ENCODE data around the gene SEC23IP.
"Not testable (repeated sequence)": the region's sequence is repeated elsewhere in the genome, so short reads cannot be mapped to it uniquely, and the experiment has no call there.

The SEC23IP gene

GRCh38 chr10:119892188-119893065, at the start of gene SEC23IP:
Gene SEC23IP (plus strand): TSS chr10:119892730. CDS start chr10:119892783, 53 bp downstream.
- DNase-seq (ENCODE audit: low read depth in 2 of 2), result peak; percentile 85 to 87

GRCh38 chr10:119845656-119846055, 46.9 kb upstream of the SEC23IP start:
- no peak for DNase-seq (ENCODE audit: low read depth in 2 of 2)

GRCh38 chr10:119849031-119849789, 43.3 kb upstream of the SEC23IP start:
- peak; percentile 64 to 67 for DNase-seq (ENCODE audit: low read depth in 2 of 2)

- DNase-seq (ENCODE audit: low read depth in 2 of 2), result no peak
These were observed 42.6 kb upstream of the SEC23IP start for GRCh38 chr10:119849944-119850343.

GRCh38 chr10:119852277-119852676, 40.3 kb upstream of the SEC23IP start:
- DNase-seq (ENCODE audit: low read depth in 2 of 2), result no peak

GRCh38 chr10:119852822-119853221, 39.7 kb upstream of the SEC23IP start:
- no peak for DNase-seq (ENCODE audit: low read depth in 2 of 2)

GRCh38 chr10:119853574-119853973, 39.0 kb upstream of the SEC23IP start:
- DNase-seq (ENCODE audit: low read depth in 2 of 2), result no peak

GRCh38 chr10:119858063-119858462, 34.5 kb upstream of the SEC23IP start:
- no peak for DNase-seq (ENCODE audit: low read depth in 2 of 2)

GRCh38 chr10:119859420-119860258, 32.9 kb upstream of the SEC23IP start:
- peak in 1 of 2 experiments; percentile 11 for DNase-seq (ENCODE audit: low read depth in 2 of 2)

GRCh38 chr10:119860866-119861607, 31.5 kb upstream of the SEC23IP start:
- no peak for DNase-seq (ENCODE audit: low read depth in 2 of 2)

GRCh38 chr10:119862524-119862923, 30.0 kb upstream of the SEC23IP start:
- no peak for DNase-seq (ENCODE audit: low read depth in 2 of 2)

GRCh38 chr10:119863951-119864565, 28.5 kb upstream of the SEC23IP start:
- no peak for DNase-seq (ENCODE audit: low read depth in 2 of 2)

GRCh38 chr10:119865699-119866240, 26.8 kb upstream of the SEC23IP start:
- no peak for DNase-seq (ENCODE audit: low read depth in 2 of 2)

GRCh38 chr10:119867317-119867716, 25.2 kb upstream of the SEC23IP start:
- DNase-seq (ENCODE audit: low read depth in 2 of 2), result no peak

GRCh38 chr10:119869398-119869797, 23.1 kb upstream of the SEC23IP start:
- DNase-seq (ENCODE audit: low read depth in 2 of 2), result not testable (repeated sequence)

GRCh38 chr10:119871881-119872609, 20.5 kb upstream of the SEC23IP start:
- DNase-seq (ENCODE audit: low read depth in 2 of 2), result no peak

GRCh38 chr10:119872610-119872859, 20.0 kb upstream of the SEC23IP start, which contains the start of gene MCMBP:
Gene MCMBP (minus strand): TSS chr10:119872843. CDS start chr10:119872584, 259 bp downstream.
- DNase-seq (ENCODE audit: low read depth in 2 of 2), result no peak

GRCh38 chr10:119872860-119873681, 19.5 kb upstream of the SEC23IP start:
- peak; percentile 70 to 71 for DNase-seq (ENCODE audit: low read depth in 2 of 2)

GRCh38 chr10:119878524-119878923, 14.0 kb upstream of the SEC23IP start:
- no peak for DNase-seq (ENCODE audit: low read depth in 2 of 2)

Data from fibroblast of skin of left quadriceps (primary cell).